ENCODE measurements around the gene RAP1A. TPM values are rescaled to one million over a fixed set of nuclear protein-coding genes. Genes with fewer than 3 reads are reported as not detected.

The RAP1A gene
- total and polyA plus RNA-seq, 4 donors: 14.2 to 31.4 (median 25.8) TPM

DNA sequence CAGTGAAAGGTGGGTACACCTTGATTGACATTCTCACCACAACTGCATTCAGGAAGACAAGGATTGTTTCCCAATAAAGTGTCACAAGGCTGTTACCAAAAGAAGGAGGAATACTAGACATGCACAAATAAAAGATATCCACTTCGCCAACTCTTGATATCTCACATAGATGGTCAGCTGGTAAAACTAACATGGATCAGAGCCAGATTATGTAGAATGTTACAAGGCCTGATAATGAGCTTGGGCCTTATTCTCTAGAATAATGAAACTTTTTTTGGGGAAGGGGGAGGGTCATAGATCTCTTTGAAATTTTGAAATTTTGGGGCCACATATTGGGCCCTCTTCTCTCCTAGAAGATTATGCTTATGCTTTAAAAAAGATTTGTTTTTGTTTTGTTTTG, 24.9 kb downstream of the RAP1A start:
- no peak overlapping the region for H3K9ac ChIP-seq (ENCODE audit: low read depth in 1 of 2, low read length in 2 of 2)
- H3K9me3 ChIP-seq (ENCODE audit: control insufficient read depth in 4 of 4, low read length in 3 of 4): no peaks in the 10 kb centered on the region
- H3K27ac ChIP-seq (ENCODE audit: low read depth in 1 of 2, low read length in 2 of 2): no peak overlapping the region
- TF ChIP-seq FOXA1 (IDR thresholded peaks at IDR 0.05) (no peak), EGR1 (IDR thresholded peaks at IDR 0.05; ENCODE audit: low read depth in 2 of 2) (no peak), HNF4A (conservative IDR thresholded peaks at IDR 0.05) (no peak)
- TF ChIP-seq, protein P1, sequence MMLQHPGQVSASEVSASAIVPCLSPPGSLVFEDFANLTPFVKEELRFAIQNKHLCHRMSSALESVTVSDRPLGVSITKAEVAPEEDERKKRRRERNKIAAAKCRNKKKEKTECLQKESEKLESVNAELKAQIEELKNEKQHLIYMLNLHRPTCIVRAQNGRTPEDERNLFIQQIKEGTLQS (IDR thresholded peaks at IDR 0.05): no peak
- no peaks in the 10 kb centered on the region for H3K27me3 ChIP-seq (ENCODE audit: control insufficient read depth in 4 of 4, insufficient read depth in 4 of 4, low read length in 3 of 4)
- H3K4me1 ChIP-seq (ENCODE audit: control insufficient read depth in 4 of 4, insufficient read depth in 4 of 4, low read length in 3 of 4): peaks cover 4 to 21% (median 10%) of the 10 kb centered on the region in 4 donors
- H3K36me3 ChIP-seq (ENCODE audit: control insufficient read depth in 4 of 4, insufficient read depth in 3 of 4, low read depth in 1 of 4, low read length in 3 of 4): peaks cover 0 to 3% (median 0%) of the 10 kb centered on the region in 4 donors
- H3K4me3 ChIP-seq (ENCODE audit: low read depth in 1 of 3, low read length in 3 of 3): no peak overlapping the region
- DNase-seq (ENCODE audit: low spot score): no peak
- whole genome bisulfite sequencing: 96% methylated on average over 1 of the region's 1 CpG

DNA sequence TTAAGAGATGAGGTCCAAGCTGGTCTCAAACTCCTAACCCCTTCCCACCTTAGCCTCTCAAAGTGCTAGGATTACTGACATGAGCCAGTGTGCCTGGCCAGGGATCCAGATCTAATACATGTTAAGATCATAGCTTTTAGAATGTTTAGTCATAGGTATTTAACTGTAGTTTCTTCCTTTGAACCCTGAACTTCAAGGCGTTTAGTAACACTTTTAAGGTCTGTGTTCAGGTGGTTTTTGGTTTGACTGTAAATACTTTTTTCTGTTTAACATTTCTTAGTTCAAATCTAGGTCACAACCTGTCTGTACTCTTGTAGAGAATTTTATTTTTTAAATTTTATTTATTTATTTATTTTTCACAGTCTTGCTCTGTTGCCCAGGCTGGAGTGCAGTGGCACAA, 28.1 kb downstream of the RAP1A start:
- TF ChIP-seq JUND (IDR thresholded peaks at IDR 0.05): no peak
- no peak for TF ChIP-seq FOXA1 (IDR thresholded peaks at IDR 0.05)
- no peak for TF ChIP-seq EGR1 (IDR thresholded peaks at IDR 0.05; ENCODE audit: low read depth in 2 of 2)
- no peak for TF ChIP-seq SP1 (IDR thresholded peaks at IDR 0.05)
- no peak for TF ChIP-seq HNF4A (conservative IDR thresholded peaks at IDR 0.05)
- no peak for TF ChIP-seq RAD21 (IDR thresholded peaks at IDR 0.05)
- no peak for TF ChIP-seq TAF1 (conservative IDR thresholded peaks at IDR 0.05)
- TF ChIP-seq FOXA2 (IDR thresholded peaks at IDR 0.05): no peak
- TF ChIP-seq, protein P1 (IDR thresholded peaks at IDR 0.05): no peak
- TF ChIP-seq, protein P2, sequence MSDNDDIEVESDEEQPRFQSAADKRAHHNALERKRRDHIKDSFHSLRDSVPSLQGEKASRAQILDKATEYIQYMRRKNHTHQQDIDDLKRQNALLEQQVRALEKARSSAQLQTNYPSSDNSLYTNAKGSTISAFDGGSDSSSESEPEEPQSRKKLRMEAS (IDR thresholded peaks at IDR 0.05): no peak
- TF ChIP-seq, protein P3, sequence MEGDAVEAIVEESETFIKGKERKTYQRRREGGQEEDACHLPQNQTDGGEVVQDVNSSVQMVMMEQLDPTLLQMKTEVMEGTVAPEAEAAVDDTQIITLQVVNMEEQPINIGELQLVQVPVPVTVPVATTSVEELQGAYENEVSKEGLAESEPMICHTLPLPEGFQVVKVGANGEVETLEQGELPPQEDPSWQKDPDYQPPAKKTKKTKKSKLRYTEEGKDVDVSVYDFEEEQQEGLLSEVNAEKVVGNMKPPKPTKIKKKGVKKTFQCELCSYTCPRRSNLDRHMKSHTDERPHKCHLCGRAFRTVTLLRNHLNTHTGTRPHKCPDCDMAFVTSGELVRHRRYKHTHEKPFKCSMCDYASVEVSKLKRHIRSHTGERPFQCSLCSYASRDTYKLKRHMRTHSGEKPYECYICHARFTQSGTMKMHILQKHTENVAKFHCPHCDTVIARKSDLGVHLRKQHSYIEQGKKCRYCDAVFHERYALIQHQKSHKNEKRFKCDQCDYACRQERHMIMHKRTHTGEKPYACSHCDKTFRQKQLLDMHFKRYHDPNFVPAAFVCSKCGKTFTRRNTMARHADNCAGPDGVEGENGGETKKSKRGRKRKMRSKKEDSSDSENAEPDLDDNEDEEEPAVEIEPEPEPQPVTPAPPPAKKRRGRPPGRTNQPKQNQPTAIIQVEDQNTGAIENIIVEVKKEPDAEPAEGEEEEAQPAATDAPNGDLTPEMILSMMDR (IDR thresholded peaks at IDR 0.05; ENCODE audit: low read depth, low read length, missing input control): no peak
- no peak for TF ChIP-seq GABPA (IDR thresholded peaks at IDR 0.05 in 1 of 2, conservative IDR thresholded peaks at IDR 0.05 in 1 of 2)
- no peak for TF ChIP-seq YY1 (IDR thresholded peaks at IDR 0.05)
- peaks cover 0 to 15% (median 5%) of the 10 kb centered on the region in 4 donors for H3K4me1 ChIP-seq (ENCODE audit: control insufficient read depth in 4 of 4, insufficient read depth in 4 of 4, low read length in 3 of 4)
- H3K9ac ChIP-seq (ENCODE audit: low read depth in 1 of 2, low read length in 2 of 2): no peak overlapping the region
- H3K4me3 ChIP-seq (ENCODE audit: low read depth in 1 of 3, low read length in 3 of 3): no peak overlapping the region
- 84% methylated on average over 1 of the region's 1 CpG for WGBS
- no peaks in the 10 kb centered on the region for H3K27me3 ChIP-seq (ENCODE audit: control insufficient read depth in 4 of 4, insufficient read depth in 4 of 4, low read length in 3 of 4)
- H3K36me3 ChIP-seq (ENCODE audit: control insufficient read depth in 4 of 4, insufficient read depth in 3 of 4, low read depth in 1 of 4, low read length in 3 of 4): no peaks in the 10 kb centered on the region
- no peaks in the 10 kb centered on the region for H3K9me3 ChIP-seq (ENCODE audit: control insufficient read depth in 4 of 4, low read length in 3 of 4)
- no peak for DNase-seq (ENCODE audit: low spot score)
- H3K27ac ChIP-seq (ENCODE audit: low read depth in 1 of 2, low read length in 2 of 2): no peak overlapping the region

DNA sequence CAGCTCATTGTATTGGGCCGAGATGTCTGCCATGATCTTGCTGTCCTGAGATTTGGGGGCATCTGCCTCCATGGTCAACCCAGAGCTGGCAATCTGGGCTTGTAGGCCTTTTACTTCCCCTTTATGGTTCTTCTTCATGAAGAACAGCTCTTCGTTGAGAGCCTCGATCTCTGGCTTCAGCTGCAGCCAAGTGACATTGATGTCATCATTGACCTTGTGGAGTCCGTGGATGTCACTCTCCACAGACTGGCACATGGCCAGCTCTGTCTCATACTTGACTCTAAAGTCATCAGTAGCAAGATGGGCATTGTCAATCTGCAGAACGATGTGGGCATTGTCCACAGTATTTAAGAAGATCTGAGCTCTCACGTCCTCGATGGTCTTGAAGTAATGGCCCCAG, 29.2 kb downstream of the RAP1A start:
- Histone ChIP-seq H3K4me1 (ENCODE audit: control insufficient read depth in 4 of 4, insufficient read depth in 4 of 4, low read length in 3 of 4) (peaks cover 0 to 12% (median 3%) of the 10 kb centered on the region in 4 donors), H3K36me3 (ENCODE audit: control insufficient read depth in 4 of 4, insufficient read depth in 3 of 4, low read depth in 1 of 4, low read length in 3 of 4) (no peaks in the 10 kb centered on the region), H3K27me3 (ENCODE audit: control insufficient read depth in 4 of 4, insufficient read depth in 4 of 4, low read length in 3 of 4) (no peaks in the 10 kb centered on the region), H3K4me3 (ENCODE audit: low read depth in 1 of 3, low read length in 3 of 3) (no peak overlapping the region), H3K9ac (ENCODE audit: low read depth in 1 of 2, low read length in 2 of 2) (no peak overlapping the region), H3K9me3 (ENCODE audit: control insufficient read depth in 4 of 4, low read length in 3 of 4) (no peaks in the 10 kb centered on the region), H3K27ac (ENCODE audit: low read depth in 1 of 2, low read length in 2 of 2) (no peak overlapping the region)
- TF ChIP-seq EGR1 (IDR thresholded peaks at IDR 0.05; ENCODE audit: low read depth in 2 of 2) (no peak), FOXA2 (IDR thresholded peaks at IDR 0.05) (no peak), JUND (IDR thresholded peaks at IDR 0.05) (no peak), HNF4G (IDR thresholded peaks at IDR 0.05) (no peak), RAD21 (IDR thresholded peaks at IDR 0.05) (no peak), TAF1 (conservative IDR thresholded peaks at IDR 0.05) (no peak), NR2F2 (IDR thresholded peaks at IDR 0.05) (no peak), SP1 (IDR thresholded peaks at IDR 0.05) (no peak)
- TF ChIP-seq, protein P1 (IDR thresholded peaks at IDR 0.05): no peak
- TF ChIP-seq, protein P3 (IDR thresholded peaks at IDR 0.05; ENCODE audit: low read depth, low read length, missing input control): no peak
- no peak for DNase-seq (ENCODE audit: low spot score)
- WGBS: 63% methylated on average over 7 of the region's 7 CpGs

Data from liver (tissue), 9 donors.